GM18951 (cell line): Measurements from ENCODE around the gene FSTL4.

ENCODE experiments used
- POLR2A ChIP-seq: IDR thresholded peaks from 4 replicates; pipeline ENCODE4 v1.6.1; 2011; ENCODE audit warnings: mild to moderate bottlenecking; ENCODE audit not compliant: insufficient read length, insufficient read depth; ENCODE audit errors: extremely low read depth
- in situ Hi-C: fragments of 300-500 bp; cut with MboI; formaldehyde crosslinking; loops from one replicate; pipeline ENCODE4 v1.12.0; 2022; ENCODE audit warnings: low sequenced_read_pairs, mixed read lengths, inconsistent platforms; ENCODE audit not compliant: unreplicated experiment

Gene FSTL4

GRCh38 chr5:133304178-133304577, 308.2 kb downstream of the FSTL4 start:
- in situ Hi-C loops, result no loop called here
- TF ChIP-seq POLR2A, result no peak

GRCh38 chr5:133303298-133303697, 309.0 kb downstream of the FSTL4 start:
- TF ChIP-seq POLR2A, result no peak
- in situ Hi-C loops, result no loop called here

GRCh38 chr5:133299728-133300127, 312.6 kb downstream of the FSTL4 start:
- TF ChIP-seq POLR2A, result no peak
- in situ Hi-C loops, result no loop called here

- in situ Hi-C loops, result no loop called here
Measured at GRCh38 chr5:133299021-133299420, 313.3 kb downstream of the FSTL4 start.

GRCh38 chr5:133298447-133298846, 313.9 kb downstream of the FSTL4 start:
- in situ Hi-C loops, result no loop called here
- TF ChIP-seq POLR2A, result no peak

More at GRCh38 chr5:133299021-133299420, 313.3 kb downstream of the FSTL4 start:
- no peak for TF ChIP-seq POLR2A

- in situ Hi-C loops, result no loop called here
Measured at GRCh38 chr5:133297293-133297692, 315.0 kb downstream of the FSTL4 start.

GRCh38 chr5:133296624-133297023, 315.7 kb downstream of the FSTL4 start:
- in situ Hi-C loops, result no loop called here
- TF ChIP-seq POLR2A, result no peak

More at GRCh38 chr5:133297293-133297692, 315.0 kb downstream of the FSTL4 start:
- TF ChIP-seq POLR2A, result no peak

- TF ChIP-seq POLR2A, result no peak
- in situ Hi-C loops, result no loop called here
Measured at GRCh38 chr5:133295520-133295919, 316.8 kb downstream of the FSTL4 start.

- TF ChIP-seq POLR2A, result no peak
- in situ Hi-C loops, result no loop called here
Measured at GRCh38 chr5:133294380-133294779, 318.0 kb downstream of the FSTL4 start.

GRCh38 chr5:133293960-133294359, 318.4 kb downstream of the FSTL4 start:
- in situ Hi-C loops, result no loop called here
- TF ChIP-seq POLR2A, result no peak

GRCh38 chr5:133292300-133292699, 320.0 kb downstream of the FSTL4 start:
- TF ChIP-seq POLR2A, result no peak
- in situ Hi-C loops, result no loop called here

GRCh38 chr5:133291524-133291923, 320.8 kb downstream of the FSTL4 start:
- no peak for TF ChIP-seq POLR2A
- in situ Hi-C loops, result no loop called here

- in situ Hi-C loops, result no loop called here
- no peak for TF ChIP-seq POLR2A
Measured at GRCh38 chr5:133290669-133291240, 321.6 kb downstream of the FSTL4 start.

GRCh38 chr5:133289686-133290367, 322.5 kb downstream of the FSTL4 start:
- in situ Hi-C loops, result loop anchor here (10.0 kb wide), 1 partner anchor 175 kb away; no protein-coding TSS in a partner anchor
- no peak for TF ChIP-seq POLR2A
